Measurements from ENCODE around the gene STARD13. TPM values are rescaled to one million over a fixed set of nuclear protein-coding genes. Genes with fewer than 3 reads are reported as not detected.
A peak's percentile ranks its signal among the peaks of the same experiment; 100 is the strongest.

The STARD13 gene
- total RNA-seq, 4 donors from 2014 or later: 52.0 to 114 (median 89.2) TPM

- WGBS, 2 donors: 93 to 94% methylated on average over 3 of the region's 3 CpGs
- Histone ChIP-seq H3K27me3 (no peaks in the 10 kb centered on the region), H3K9me3 (no peaks in the 10 kb centered on the region), H3K4me3 (replicated peaks in 1 of 3) (no peak overlapping the region), H3K27ac (peak overlapping the region in 1 of 3 donors; percentile 16), H3K36me3 (no peaks in the 10 kb centered on the region), H3K4me1 (peaks cover 17 to 32% of the 10 kb centered on the region in 2 donors)
- DNase-seq: no peak
- TF ChIP-seq POLR2A (IDR thresholded peaks at IDR 0.05) (no peak), CTCF (IDR thresholded peaks at IDR 0.05) (no peak)
- intact Hi-C loops (cut with DNase I): no loop called here
These were observed 29.3 kb downstream of the STARD13 start for GRCh38 chr13:33256148-33256840.

- Histone ChIP-seq H3K4me3 (replicated peaks in 1 of 3) (no peak overlapping the region), H3K4me1 (peaks cover 13 to 14% of the 10 kb centered on the region in 2 donors), H3K36me3 (no peaks in the 10 kb centered on the region), H3K27me3 (no peaks in the 10 kb centered on the region), H3K9me3 (no peaks in the 10 kb centered on the region), H3K27ac (no peak overlapping the region)
- DNase-seq: no peak
- intact Hi-C loops (cut with DNase I): no loop called here
- TF ChIP-seq POLR2A (IDR thresholded peaks at IDR 0.05) (no peak), CTCF (IDR thresholded peaks at IDR 0.05) (no peak)
- WGBS, 2 donors: 92 to 94% methylated on average over 4 of the region's 4 CpGs
These were observed 33.4 kb downstream of the STARD13 start for GRCh38 chr13:33252135-33252534.

GRCh38 chr13:33251131-33251661 is 34.4 kb downstream of the STARD13 start:
- Histone ChIP-seq H3K27ac (peak overlapping the region in 1 of 3 donors; percentile 40), H3K27me3 (no peaks in the 10 kb centered on the region), H3K4me3 (replicated peaks in 1 of 3) (no peak overlapping the region), H3K4me1 (peaks cover 13 to 14% of the 10 kb centered on the region in 2 donors), H3K36me3 (no peaks in the 10 kb centered on the region), H3K9me3 (no peaks in the 10 kb centered on the region)
- TF ChIP-seq CTCF (IDR thresholded peaks at IDR 0.05): no peak
- no peak for TF ChIP-seq POLR2A (IDR thresholded peaks at IDR 0.05)
- DNase-seq: peak in 1 of 2 donors; percentile 7
- intact Hi-C loops (cut with DNase I): no loop called here
- 39 to 69% methylated on average over 2 of the region's 2 CpGs for WGBS, 2 donors

- Histone ChIP-seq H3K36me3 (no peaks in the 10 kb centered on the region), H3K27me3 (no peaks in the 10 kb centered on the region), H3K27ac (no peak overlapping the region)
These were observed 34.9 kb downstream of the STARD13 start for GRCh38 chr13:33250609-33251008.

More at GRCh38 chr13:33250609-33251008, 34.9 kb downstream of the STARD13 start:
- Histone ChIP-seq H3K4me1 (peaks cover 13 to 14% of the 10 kb centered on the region in 2 donors), H3K9me3 (no peaks in the 10 kb centered on the region), H3K4me3 (replicated peaks in 1 of 3) (no peak overlapping the region)
- no peak for DNase-seq
- TF ChIP-seq POLR2A (IDR thresholded peaks at IDR 0.05) (no peak), CTCF (IDR thresholded peaks at IDR 0.05) (no peak)
- intact Hi-C loops (cut with DNase I): no loop called here
